H1 (cell line): ENCODE data around the gene PLB1. TPM values are rescaled to one million over a fixed set of nuclear protein-coding genes. Genes with fewer than 3 reads are reported as not detected.

Experiments used
- BCL11A ChIP-seq, 2 experiments: IDR thresholded peaks; one replicate each; pipeline ENCODE4 v1.6.1; 2011; ENCODE audit warnings: low read depth in 2 of 2, low read length in 2 of 2, mild to moderate bottlenecking in 2 of 2
- BRCA1 ChIP-seq: IDR thresholded peaks from 2 replicates; pipeline ENCODE4 v1.6.1; 2012; ENCODE audit warnings: low read depth, low read length, improper control_type of control experiment
- CTBP2 ChIP-seq: IDR thresholded peaks from 2 replicates; pipeline ENCODE4 v1.7.0; 2011; ENCODE audit warnings: borderline replicate concordance, mild to moderate bottlenecking, moderate library complexity, mixed read lengths, low read length; ENCODE audit not compliant: insufficient read depth, insufficient read length
- EZH2 ChIP-seq: fragments of 200-600 bp; sonication (generic); IDR thresholded peaks from 2 replicates; pipeline ENCODE4 v1.7.1; 2012; ENCODE audit warnings: low read depth, mild to moderate bottlenecking, moderate library complexity, low read length, inconsistent platforms; ENCODE audit not compliant: severe bottlenecking
- GTF2F1 ChIP-seq: IDR thresholded peaks from 2 replicates; pipeline ENCODE4 v1.6.1; 2012; ENCODE audit warnings: low read depth, low read length, improper control_type of control experiment, borderline replicate concordance
- HDAC2 ChIP-seq, 2 experiments: fragments of 300-600 bp in 1 of 2; sonication (generic) in 1 of 2; IDR thresholded peaks; 2 replicates each; pipeline ENCODE4 v1.6.1; 2011 to 2012; ENCODE audit warnings: low read depth in 2 of 2, low read length in 2 of 2, mild to moderate bottlenecking in 2 of 2, moderate library complexity in 2 of 2, borderline replicate concordance in 1 of 2, inconsistent platforms in 1 of 2
- NANOG ChIP-seq: IDR thresholded peaks from 2 replicates; pipeline ENCODE4 v1.6.1; 2011; ENCODE audit warnings: low read length, low read depth, mild to moderate bottlenecking, inconsistent platforms; ENCODE audit not compliant: insufficient read depth, poor library complexity, severe bottlenecking
- polyA plus RNA-seq, 7 experiments: library from polyadenylated mRNA; depleted of rRNA in 3 of 7; stranded (reverse) in 5 of 7; unstranded in 2 of 7; fragments of >200 nt in 5 of 7; fragments of 200-250 nt in 2 of 7; gene quantifications; 1 replicate in 5 of 7; 2 replicates in 1 of 7; 4 replicates in 1 of 7; pipeline versions ENCODE4 v1.2.1 to v1.2.3, GENCODE V29; 2011 to 2013; ENCODE audit warnings: missing spikeins in 2 of 7, mixed read lengths in 2 of 7
- total RNA-seq: library from RNA; stranded (reverse); fragmentation: NEBNext Ultra II Directional; extraction: Animal tissue kit (Norgen Biotek cat#: 25700); gene quantifications from 2 replicates; pipeline ENCODE4 v1.2.1, GENCODE V29; 2021

The PLB1 gene
- total and polyA plus RNA-seq, 2 of the 8 experiments (the other 6 are each of a cell fraction or from before 2014, with no cell fraction given), result 0.20 to 0.36 TPM

DNA sequence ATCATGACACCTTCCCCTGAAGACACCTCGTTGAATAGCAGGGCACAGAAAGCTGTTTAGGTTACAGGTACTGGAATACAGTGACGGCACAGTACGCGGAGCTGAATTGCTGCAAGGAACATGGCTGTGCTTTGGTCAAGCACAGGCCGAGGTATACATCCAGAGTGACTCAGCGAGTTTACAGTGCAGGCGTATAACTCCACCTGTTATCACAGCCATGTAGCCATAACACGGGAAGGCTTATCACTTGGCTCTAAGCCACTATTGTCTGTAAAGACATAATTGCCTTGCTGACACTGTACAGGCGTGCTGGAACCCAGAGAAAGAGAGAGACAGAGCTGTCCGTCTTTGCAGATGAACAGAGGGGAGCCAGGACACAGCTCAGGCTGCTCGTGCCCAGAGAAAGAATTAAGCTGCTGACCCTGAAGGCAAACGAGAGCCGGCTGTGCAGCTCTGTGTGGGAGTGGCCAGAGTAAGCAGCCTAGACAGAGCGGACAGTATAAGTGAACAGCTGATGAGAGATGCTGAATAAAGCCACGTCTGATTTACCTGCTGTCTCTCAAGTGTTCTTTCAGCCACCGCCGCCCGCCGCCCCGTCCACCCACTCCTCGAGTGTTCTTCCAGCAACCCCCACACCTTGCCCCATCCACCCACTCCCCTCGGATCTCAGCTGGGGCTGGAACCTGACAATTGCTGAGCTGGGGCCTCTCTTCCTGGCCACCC, 168.4 kb downstream of the PLB1 start (continued):
- TF ChIP-seq EZH2 (no peak), GTF2F1 (no peak), BRCA1 (no peak), BCL11A (IDR thresholded peaks at IDR 0.05; ENCODE audit: low read depth in 2 of 2, low read length in 2 of 2) (no peak), NANOG (no peak), CTBP2 (no peak), HDAC2 (IDR thresholded peaks at IDR 0.05; ENCODE audit: borderline replicate concordance in 1 of 2, low read depth in 2 of 2, low read length in 2 of 2) (no peak)
